Stimulated activated CD4-positive, alpha-beta T cell treated with anti-CD3 and anti-CD28 coated beads, Interleukin-15, amount 100 ng/mL, for 48 hours (primary cell): ENCODE results near the gene SFXN5.

Experiments
- DNase-seq, 2 donors: peaks; one replicate each; pipeline ENCODE4 v3.0.0-alpha.2; 2020; ENCODE audit warnings: low read depth in 2 of 2

SFXN5 gene

GRCh38 chr2:73020657-73021370 is 50.7 kb downstream of the SFXN5 start:
- no peak for DNase-seq

GRCh38 chr2:73020306-73020656 is 51.2 kb downstream of the SFXN5 start:
- DNase-seq = no peak

GRCh38 chr2:73018188-73018825 is 53.2 kb downstream of the SFXN5 start:
- no peak for DNase-seq

GRCh38 chr2:73013936-73014335 is 57.6 kb downstream of the SFXN5 start:
- DNase-seq = no peak

GRCh38 chr2:73009177-73009839 is 62.2 kb downstream of the SFXN5 start:
- no peak for DNase-seq

- DNase-seq = no peak
These were observed 62.8 kb downstream of the SFXN5 start for GRCh38 chr2:73008766-73009135.

DNA sequence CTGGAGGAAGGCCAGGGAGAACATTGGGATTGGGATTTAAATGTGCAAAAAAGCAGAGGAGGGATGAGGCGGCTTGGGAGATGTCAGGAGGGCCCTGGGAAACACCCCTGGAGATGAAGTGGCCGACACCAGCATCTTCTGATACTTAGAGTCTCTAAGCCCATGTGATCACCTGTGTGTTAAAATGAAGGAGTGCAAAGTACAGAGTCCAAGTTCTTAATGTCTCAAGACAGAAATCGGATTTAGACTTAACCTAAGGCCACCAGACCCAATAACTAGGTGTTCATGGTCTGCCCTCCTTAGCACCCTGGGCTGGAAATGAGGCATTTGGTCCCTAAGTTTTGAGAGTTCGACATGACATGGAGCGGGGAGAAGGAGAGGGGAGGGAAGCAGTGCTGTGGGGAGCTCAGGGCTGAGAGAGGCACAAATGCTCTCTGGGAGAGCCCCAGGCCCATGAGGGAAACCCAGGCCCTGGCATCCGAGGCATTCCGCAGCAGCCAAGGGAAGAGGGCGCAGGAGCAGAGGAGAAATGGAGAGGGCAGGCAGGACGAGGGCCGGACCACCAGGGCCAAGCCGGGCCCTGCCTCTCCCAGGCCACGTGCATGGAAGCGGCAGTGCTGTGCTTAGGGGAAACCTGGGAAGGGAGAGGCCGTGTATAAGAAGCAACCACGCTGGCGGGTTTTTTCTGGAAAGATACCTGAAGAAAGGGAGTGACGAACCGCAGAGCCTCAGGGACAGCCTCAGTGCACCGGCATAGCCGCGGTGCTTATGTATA is 63.3 kb downstream of the SFXN5 start:
- DNase-seq = no peak

DNA sequence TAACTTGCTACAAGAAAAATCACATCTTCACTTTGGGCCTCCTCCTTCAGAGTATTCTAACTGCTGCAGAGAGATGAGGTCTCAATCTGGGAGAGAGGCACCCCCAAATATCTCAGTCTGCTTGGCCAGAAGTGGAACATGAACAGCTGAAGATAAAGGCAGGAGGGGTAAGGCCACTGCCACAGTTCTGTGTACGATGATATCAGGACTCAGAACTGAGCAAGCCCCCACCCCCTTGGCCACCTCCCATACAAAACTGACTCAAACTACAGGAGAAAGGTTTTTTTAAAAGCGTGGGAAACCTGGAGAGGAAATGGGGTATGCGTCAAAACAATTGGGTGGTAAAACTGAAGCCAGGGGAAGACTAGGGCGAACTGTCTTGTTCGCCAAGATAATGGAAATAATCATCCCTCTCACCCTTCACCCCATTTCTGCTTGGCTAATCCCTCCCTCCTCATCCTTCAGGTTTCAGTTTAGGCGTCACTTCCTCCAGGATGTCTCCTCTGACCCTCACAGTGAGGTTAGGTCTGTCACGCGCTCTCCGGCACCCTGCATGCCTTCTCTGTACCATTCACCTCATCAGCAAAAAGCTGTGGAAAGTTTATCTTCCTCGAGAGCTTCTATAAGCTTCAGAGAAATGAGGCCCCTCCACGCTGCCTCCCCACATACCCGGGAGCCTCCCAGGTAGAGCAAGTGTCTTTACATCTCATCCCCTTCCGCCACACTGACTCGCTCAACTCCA is 64.4 kb downstream of the SFXN5 start:
- no peak for DNase-seq

- no peak for DNase-seq
These were observed 66.5 kb downstream of the SFXN5 start for GRCh38 chr2:73004889-73005596.

DNA sequence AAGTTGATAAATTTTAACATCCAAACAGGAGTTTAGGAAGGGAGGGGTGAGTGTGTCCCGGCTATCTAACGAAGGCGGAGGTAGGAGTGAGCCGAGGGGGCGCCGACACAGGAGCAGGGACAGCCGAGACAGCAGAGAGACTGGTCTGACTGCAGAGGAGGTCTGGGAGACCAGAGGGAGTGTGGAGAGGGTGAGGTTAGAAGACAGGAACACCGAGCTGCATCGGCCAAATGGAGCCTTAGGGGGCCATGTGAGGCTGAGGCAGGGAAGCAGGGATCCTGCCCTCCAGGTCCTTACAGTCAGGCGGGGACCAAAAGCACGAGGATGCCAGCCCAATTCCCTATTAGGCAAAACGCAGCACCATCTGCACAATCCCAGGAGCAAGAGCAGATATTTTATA is 67.0 kb downstream of the SFXN5 start:
- DNase-seq = no peak

DNA sequence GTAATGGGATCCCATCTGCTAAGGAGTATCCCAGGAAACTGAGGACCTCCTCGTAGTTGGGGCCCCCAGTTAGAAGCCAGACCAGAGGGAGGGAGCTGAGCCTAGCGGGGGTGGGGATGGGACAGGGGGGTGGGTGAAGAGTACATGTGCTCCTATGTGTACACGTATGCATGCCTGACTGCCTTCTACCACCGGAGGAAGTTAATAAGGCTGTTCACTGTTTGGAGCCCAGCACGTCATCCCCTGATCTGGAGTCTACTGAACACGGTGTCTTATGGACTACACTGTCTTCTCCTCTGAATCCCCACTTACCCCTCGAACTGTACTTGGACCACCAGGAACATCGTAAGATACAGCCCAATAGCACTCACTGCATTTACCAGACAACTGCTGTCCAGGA is 68.5 kb downstream of the SFXN5 start:
- no peak for DNase-seq

DNA sequence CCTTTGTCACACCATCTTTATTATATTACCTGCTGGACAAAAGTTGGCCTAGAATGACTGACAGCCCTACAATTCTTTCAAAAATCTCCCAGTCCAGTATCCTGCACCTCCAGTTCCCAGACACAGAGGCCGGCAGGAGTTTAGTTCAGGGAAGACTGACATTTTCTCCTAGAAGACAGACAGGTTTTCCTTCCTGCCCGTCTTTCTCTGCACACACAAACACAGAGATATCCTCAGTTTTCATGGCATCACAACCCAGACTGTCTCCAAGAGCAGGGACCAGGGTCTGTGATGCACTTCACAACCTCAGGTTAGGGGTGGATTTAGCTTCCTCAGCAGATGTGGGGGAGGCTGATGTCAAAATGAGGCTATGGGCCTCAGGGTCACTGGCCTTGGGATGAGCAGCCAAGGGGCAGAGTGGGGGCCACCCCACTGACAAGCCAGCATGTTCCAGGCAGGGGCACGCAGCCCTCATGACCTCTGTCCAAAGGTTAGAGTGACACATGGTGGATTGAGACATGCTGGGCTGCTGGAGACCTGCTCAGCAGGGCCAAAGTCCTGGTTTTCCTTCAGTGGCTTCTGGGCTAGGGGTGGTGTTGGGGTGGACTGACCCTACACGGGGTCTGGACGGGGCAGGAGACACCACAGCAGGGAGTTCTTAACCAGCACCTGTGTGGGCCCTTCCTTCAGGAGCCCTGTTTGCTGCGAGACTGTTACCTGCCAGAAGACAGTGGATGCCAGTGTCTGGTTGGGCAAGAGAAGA is 70.5 kb downstream of the SFXN5 start:
- no peak for DNase-seq

DNA sequence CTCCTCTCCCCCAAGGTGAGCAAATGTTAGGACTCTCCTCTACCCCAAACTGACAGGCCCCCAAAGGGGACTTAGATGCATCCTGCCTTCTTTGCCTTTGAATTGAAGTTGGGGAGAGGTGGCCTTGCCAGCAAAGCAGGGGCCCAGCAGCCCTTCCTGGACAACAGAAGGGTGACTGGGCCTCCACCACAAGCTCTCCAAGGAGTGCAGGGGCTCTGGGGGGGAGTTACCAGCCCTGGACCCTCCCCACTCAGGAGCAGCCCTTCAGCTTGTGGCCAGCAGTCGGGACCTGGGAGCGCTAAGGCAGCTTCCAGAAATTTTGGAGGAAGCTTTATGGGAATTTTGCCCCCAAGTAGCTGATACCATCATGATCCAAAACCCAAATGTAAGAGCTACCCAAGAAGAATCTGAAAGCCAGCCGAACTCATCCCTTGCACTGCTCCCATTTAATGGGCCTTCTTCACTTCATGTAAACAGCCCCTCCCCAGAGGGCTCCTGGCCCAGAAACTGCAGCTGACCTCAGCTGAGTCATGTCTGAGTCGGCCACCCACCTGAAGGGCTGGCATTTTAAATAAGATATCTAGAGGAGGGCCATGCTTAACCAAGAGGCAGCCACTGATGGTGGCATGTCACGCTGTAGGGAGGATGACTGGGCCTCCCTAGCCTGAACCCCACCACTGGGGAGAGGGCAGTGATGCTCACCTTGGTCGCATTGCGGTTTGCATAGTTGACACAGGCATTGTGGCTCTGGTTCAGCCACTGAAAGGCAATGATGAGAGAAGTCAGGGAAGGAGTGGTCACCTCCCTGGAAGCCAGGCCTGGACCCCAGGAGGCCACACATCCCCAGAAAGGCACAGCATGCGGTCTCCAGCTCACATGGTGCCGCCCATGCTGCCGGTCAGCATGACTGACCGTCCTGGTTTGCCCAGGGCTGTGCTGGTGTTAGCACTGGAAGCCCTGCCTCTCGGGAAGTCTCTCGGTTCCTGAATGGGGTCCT is 71.5 kb downstream of the SFXN5 start:
- DNase-seq = no peak

GRCh38 chr2:72998724-72999123 is 72.8 kb downstream of the SFXN5 start:
- DNase-seq = no peak

- no peak for DNase-seq
These were observed 73.3 kb downstream of the SFXN5 start for GRCh38 chr2:72998234-72998651.

DNA sequence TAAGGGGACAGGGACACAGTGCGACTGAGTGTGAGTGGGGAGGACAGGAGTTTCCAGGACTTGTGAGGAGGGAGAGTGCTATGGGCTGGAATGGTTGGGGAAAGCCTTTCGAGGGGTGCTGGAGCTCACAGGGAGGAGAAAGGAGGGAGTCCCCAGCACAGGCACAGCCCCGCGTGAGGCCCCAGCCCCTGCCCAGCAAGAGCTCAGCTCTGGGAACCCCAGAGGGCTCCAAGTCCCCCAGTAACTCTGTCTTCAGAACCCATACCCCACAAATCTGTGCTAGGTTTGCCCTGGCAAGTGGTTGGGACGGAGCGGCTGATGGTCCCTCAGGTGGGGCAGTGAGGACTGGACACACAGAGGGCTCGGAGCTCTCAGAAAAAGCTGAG is 75.4 kb downstream of the SFXN5 start:
- DNase-seq = no peak

- DNase-seq = no peak
These were observed 75.9 kb downstream of the SFXN5 start for GRCh38 chr2:72995430-72996116.

GRCh38 chr2:72994991-72995380 is 76.5 kb downstream of the SFXN5 start:
- DNase-seq = no peak
